Measurements from ENCODE around the gene NFRKB. TPM values are rescaled to one million over a fixed set of nuclear protein-coding genes. Genes with fewer than 3 reads are reported as not detected.

Gene NFRKB
- total RNA-seq, 4 donors from 2014 or later = 48.0 to 91.6 (median 64.3) TPM

DNA sequence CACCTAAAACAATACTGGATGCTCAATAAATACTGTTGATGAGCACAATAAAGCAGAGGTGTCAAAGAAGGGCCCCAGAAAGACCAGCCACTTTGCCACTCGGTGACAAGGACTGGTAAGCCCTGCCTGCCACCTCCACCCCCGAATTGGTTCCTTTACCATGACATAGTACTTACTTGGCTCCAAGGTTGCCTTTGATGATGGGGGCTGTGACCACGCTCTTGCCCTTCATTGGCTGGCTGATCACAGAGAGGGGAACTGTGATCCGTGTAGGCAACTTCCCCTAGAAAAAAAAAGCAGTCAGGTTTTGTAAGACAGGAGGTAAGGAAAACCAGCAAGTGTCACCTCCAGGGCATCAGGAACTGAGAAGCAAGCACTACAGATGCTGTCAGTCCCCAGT is 29.7 kb downstream of the NFRKB start:
- 79 to 83% methylated on average over 4 of the region's 4 CpGs for WGBS, 2 donors
- intact Hi-C loops (cut with DNase I) = no loop called here
- Histone ChIP-seq H3K36me3 (peaks cover 43 to 50% of the 10 kb centered on the region in 2 donors), H3K9me3 (no peaks in the 10 kb centered on the region), H3K27ac (peak overlapping the region; percentile 16 to 98 (median 79)), H3K27me3 (no peaks in the 10 kb centered on the region), H3K4me3 (replicated peaks in 1 of 3) (no peak overlapping the region), H3K4me1 (peaks cover 26 to 42% of the 10 kb centered on the region in 2 donors)
- TF ChIP-seq, protein P1, sequence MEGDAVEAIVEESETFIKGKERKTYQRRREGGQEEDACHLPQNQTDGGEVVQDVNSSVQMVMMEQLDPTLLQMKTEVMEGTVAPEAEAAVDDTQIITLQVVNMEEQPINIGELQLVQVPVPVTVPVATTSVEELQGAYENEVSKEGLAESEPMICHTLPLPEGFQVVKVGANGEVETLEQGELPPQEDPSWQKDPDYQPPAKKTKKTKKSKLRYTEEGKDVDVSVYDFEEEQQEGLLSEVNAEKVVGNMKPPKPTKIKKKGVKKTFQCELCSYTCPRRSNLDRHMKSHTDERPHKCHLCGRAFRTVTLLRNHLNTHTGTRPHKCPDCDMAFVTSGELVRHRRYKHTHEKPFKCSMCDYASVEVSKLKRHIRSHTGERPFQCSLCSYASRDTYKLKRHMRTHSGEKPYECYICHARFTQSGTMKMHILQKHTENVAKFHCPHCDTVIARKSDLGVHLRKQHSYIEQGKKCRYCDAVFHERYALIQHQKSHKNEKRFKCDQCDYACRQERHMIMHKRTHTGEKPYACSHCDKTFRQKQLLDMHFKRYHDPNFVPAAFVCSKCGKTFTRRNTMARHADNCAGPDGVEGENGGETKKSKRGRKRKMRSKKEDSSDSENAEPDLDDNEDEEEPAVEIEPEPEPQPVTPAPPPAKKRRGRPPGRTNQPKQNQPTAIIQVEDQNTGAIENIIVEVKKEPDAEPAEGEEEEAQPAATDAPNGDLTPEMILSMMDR (IDR thresholded peaks at IDR 0.05) = no peak
- no peak for TF ChIP-seq POLR2A (IDR thresholded peaks at IDR 0.05)
- DNase-seq = no peak

DNA sequence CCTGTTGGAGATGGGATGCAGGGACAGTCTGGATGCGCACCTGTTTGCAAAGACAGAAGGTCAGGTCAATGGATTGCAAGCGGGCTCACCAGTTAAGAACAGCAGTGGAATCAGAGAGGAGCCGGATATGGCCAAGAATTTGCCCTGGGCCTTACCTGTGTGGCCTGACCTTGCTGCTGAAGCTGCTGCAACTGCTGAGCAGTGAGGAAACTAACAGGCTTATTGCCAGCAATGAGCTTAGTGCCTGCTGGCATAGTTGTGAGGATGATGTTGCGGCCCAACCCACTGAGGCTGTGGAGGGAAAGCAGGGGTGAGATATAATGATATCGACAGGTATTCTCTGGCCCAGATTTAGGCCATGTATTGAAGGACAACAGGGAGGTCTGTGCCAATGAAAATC is 30.6 kb downstream of the NFRKB start:
- peaks cover 34 to 41% of the 10 kb centered on the region in 2 donors for H3K36me3 ChIP-seq
- no peak for DNase-seq
- H3K27ac ChIP-seq = peak overlapping the region in 2 of 3 donors; percentile 79 to 98
- H3K4me1 ChIP-seq = peaks cover 26 to 50% of the 10 kb centered on the region in 2 donors
- H3K9me3 ChIP-seq = no peaks in the 10 kb centered on the region
- no peak for TF ChIP-seq POLR2A (IDR thresholded peaks at IDR 0.05)
- TF ChIP-seq, protein P1 (IDR thresholded peaks at IDR 0.05) = no peak
- WGBS, 2 donors = 90 to 98% methylated on average over 5 of the region's 5 CpGs
- no peaks in the 10 kb centered on the region for H3K27me3 ChIP-seq
- intact Hi-C loops (cut with DNase I) = no loop called here
- H3K4me3 ChIP-seq (replicated peaks in 1 of 3) = no peak overlapping the region

DNA sequence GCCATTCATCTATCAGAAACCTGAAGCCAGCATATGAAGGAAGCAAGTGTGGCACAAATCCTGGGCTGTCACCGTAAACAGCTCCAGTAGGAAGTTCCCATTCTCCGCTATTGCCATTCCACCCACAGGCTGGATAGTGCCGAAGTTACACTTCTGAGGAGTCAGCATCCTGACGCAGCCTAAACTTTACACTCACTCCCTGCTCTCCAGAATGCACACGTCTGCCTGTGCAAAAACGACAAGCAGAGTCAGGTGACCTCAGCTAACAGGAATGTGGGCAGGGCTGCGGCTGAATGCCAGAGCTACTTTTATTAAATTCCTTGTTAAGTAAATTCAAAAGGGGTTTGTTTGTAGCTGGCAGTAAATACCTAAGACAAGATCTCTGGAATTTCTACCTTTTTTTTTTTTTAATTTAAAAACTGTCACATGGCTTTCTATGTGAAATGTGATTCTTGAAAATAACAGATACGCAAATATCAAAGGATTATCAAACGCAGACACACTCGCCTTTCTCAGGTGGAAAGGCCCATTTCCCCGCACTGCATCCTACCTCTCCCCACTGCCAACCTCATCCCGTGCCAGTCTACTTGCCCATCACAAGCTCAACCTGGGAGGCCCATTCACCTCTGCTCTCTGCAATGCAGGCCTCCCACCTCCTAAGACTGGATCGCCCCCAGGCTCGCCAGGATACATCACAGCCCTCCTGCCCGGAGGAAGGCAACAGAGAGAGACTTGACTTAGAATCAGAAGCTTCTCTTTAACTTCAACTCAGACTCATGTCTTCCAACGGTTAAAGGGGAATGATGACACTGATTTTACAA is 33.5 kb downstream of the NFRKB start:
- Histone ChIP-seq H3K27ac (peak overlapping the region; percentile 85 to 98 (median 96)), H3K4me3 (replicated peaks in 1 of 3) (peak overlapping the region in 1 of 3 donors; percentile 12), H3K36me3 (peaks cover 19 to 23% of the 10 kb centered on the region in 2 donors), H3K4me1 (peaks cover 20 to 47% of the 10 kb centered on the region in 2 donors), H3K27me3 (no peaks in the 10 kb centered on the region), H3K9me3 (no peaks in the 10 kb centered on the region)
- TF ChIP-seq POLR2A (IDR thresholded peaks at IDR 0.05) = peak; percentile 13 to 94
- TF ChIP-seq, protein P1 (IDR thresholded peaks at IDR 0.05) = peak in 1 of 6 experiments; percentile 18
- intact Hi-C loops (cut with DNase I) = no loop called here
- peak; percentile 97 for DNase-seq
- 54 to 61% methylated on average over 16 of the region's 16 CpGs for WGBS, 2 donors

DNA sequence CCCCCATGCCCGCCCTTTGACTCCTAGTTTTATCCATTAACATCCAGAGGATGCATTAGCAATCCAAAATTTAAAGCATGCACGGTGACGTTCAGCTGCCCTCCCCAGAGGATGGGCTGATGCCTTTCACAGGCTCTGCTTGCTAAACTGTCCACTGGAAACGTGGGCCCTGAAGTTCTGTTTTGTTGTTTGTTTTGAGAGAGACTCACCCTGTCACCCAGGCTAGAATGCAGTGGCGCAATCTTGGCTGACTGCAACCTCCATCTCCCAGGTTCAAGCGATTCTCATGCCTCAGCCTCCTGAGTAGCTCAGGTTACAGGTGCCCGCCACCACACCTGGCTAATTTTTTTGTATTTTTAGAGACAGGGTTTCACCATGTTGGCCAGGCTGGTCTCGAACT is 39.3 kb downstream of the NFRKB start:
- Histone ChIP-seq H3K27ac (no peak overlapping the region), H3K36me3 (no peaks in the 10 kb centered on the region), H3K4me3 (replicated peaks in 1 of 3) (no peak overlapping the region), H3K4me1 (peaks cover 15 to 39% of the 10 kb centered on the region in 2 donors), H3K9me3 (no peaks in the 10 kb centered on the region), H3K27me3 (no peaks in the 10 kb centered on the region)
- DNase-seq = no peak
- intact Hi-C loops (cut with DNase I) = no loop called here
- 87 to 92% methylated on average over 8 of the region's 8 CpGs for WGBS, 2 donors
- no peak for TF ChIP-seq POLR2A (IDR thresholded peaks at IDR 0.05)
- TF ChIP-seq, protein P1 (IDR thresholded peaks at IDR 0.05) = no peak

DNA sequence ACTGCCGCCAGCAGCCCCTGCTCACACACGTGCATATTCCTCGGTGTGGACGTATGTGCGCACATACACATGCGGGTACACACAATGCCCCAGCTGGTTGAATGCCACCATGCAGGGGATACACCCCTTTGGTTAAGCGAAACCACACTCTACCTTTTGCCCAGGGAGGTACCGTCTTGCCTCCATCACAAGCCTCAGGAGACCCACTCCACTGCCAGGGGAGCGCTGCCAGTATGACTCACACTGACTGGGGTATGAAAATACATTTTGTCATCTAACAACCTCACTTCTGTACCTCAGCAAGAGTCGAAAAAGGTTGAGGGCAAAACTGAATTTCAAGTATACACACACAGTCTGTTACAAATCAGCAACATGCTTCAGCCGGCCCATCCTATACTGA is 40.3 kb downstream of the NFRKB start:
- H3K27ac ChIP-seq = peak overlapping the region in 1 of 3 donors; percentile 87
- intact Hi-C loops (cut with DNase I) = no loop called here
- H3K27me3 ChIP-seq = no peaks in the 10 kb centered on the region
- no peak for DNase-seq
- H3K4me3 ChIP-seq (replicated peaks in 1 of 3) = no peak overlapping the region
- TF ChIP-seq, protein P1 (IDR thresholded peaks at IDR 0.05) = no peak
- TF ChIP-seq POLR2A (IDR thresholded peaks at IDR 0.05) = no peak
- H3K4me1 ChIP-seq = peaks cover 14 to 32% of the 10 kb centered on the region in 2 donors
- 86 to 93% methylated on average over 10 to 11 of the region's 11 CpGs for WGBS, 2 donors
- no peaks in the 10 kb centered on the region for H3K36me3 ChIP-seq
- H3K9me3 ChIP-seq = no peaks in the 10 kb centered on the region

Measured in thyroid gland (tissue), 4 donors.